Activated naive CD8-positive, alpha-beta T cell treated with anti-CD3 and anti-CD28 coated beads, Interleukin-2, amount 10 ng/mL, durations not matched to agents 7 days and 5 days (primary cell): ENCODE data around the gene BCAS4. TPM values are rescaled to one million over a fixed set of nuclear protein-coding genes. Genes with fewer than 3 reads are reported as not detected.
"Not testable (repeated sequence)": the region's sequence is repeated elsewhere in the genome, so short reads cannot be mapped to it uniquely, and the experiment has no call there.

ENCODE experiments used
- ATAC-seq: fragments of 150-1000 bp; cut with Tn5 transposase; one replicate; pipeline ENCODE4 v1.10.0; 2021; ENCODE audit warnings: low read depth, moderate library complexity
- POLR2A ChIA-PET: fragments of 350-600 bp; sonication (Branson Sonifier 250); formaldehyde crosslinking; loops from one replicate; lab custom pipeline; 2021; ENCODE audit warnings: antibody characterized with exemption; lab: Charles Lee
- DNase-seq: peaks from one replicate; pipeline ENCODE4 v3.0.0; 2021
- H3K27ac Mint-ChIP-seq: one replicate; pipeline ENCODE4 v1.8.0; 2022; ENCODE audit warnings: mild to moderate bottlenecking, mixed read lengths
- H3K27me3 Mint-ChIP-seq: one replicate; pipeline ENCODE4 v1.8.0; 2022; ENCODE audit warnings: mild to moderate bottlenecking, moderate library complexity, mixed read lengths
- H3K36me3 Mint-ChIP-seq: one replicate; pipeline ENCODE4 v1.8.0; 2021; ENCODE audit warnings: mild to moderate bottlenecking, mixed read lengths
- H3K4me1 Mint-ChIP-seq: one replicate; pipeline ENCODE4 v1.8.0; 2021; ENCODE audit warnings: mixed read lengths
- H3K4me3 Mint-ChIP-seq: one replicate; pipeline ENCODE4 v1.8.0; 2022; ENCODE audit warnings: mild to moderate bottlenecking, moderate library complexity, mixed read lengths
- H3K9me3 Mint-ChIP-seq: one replicate; pipeline ENCODE4 v1.8.0; 2021; ENCODE audit warnings: mixed read lengths
- total RNA-seq, 2 experiments: library from RNA; stranded (reverse); gene quantifications; one replicate each; pipeline ENCODE4 v1.2.3, GENCODE V29; 2021

Gene BCAS4
- total RNA-seq, 2 experiments from 2014 or later: 35.0 to 35.2 TPM

GRCh38 chr20:50876063-50876685 is 81.3 kb downstream of the BCAS4 start:
- Mint-ChIP-seq H3K27ac (no peak overlapping the region), H3K4me3 (no peak overlapping the region), H3K27me3 (no peaks in the 10 kb centered on the region), H3K9me3 (no peaks in the 10 kb centered on the region), H3K4me1 (no peaks in the 10 kb centered on the region), H3K36me3 (peaks cover 4% of the 10 kb centered on the region)
- DNase-seq (no peak), ATAC-seq (no peak)
- POLR2A ChIA-PET: interaction anchor here (0.6 kb wide), 1 partner anchor 119 kb away, joined by 3 read pairs; no protein-coding TSS in a partner anchor

GRCh38 chr20:50876816-50877215 is 82.0 kb downstream of the BCAS4 start:
- H3K4me3 Mint-ChIP-seq: no peak overlapping the region
- peaks cover 4% of the 10 kb centered on the region for H3K36me3 Mint-ChIP-seq
- DNase-seq (no peak), ATAC-seq (no peak)
- no peaks in the 10 kb centered on the region for H3K27me3 Mint-ChIP-seq
- no peaks in the 10 kb centered on the region for H3K9me3 Mint-ChIP-seq
- POLR2A ChIA-PET: no interaction called here
- no peaks in the 10 kb centered on the region for H3K4me1 Mint-ChIP-seq
- no peak overlapping the region for H3K27ac Mint-ChIP-seq

DNA sequence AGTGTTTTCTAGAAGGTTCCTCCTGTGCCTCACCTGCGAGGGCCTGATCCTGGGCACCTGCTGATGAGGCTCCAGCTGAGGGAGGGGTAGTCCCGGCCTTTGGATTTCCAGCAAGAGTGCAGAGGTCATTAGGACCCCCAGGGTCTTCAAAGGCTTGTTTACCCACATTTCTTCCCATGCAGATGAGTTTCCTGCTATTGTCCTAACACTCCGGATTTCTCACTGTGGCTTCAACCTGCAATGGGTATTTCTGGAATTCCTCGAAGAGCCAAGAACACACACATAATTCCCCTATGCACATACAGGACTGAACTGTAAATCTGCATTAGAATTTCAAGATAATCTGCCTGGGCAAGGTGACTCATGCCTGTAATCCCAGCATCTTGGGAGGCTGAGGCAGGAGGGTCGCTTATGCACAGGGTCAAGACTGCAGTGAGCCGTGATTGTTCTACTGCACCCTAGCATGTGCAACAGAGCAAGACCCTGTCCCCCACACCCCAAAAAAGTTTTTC is 82.4 kb downstream of the BCAS4 start:
- ATAC-seq (no peak), DNase-seq (no peak)
- no peak overlapping the region for H3K4me3 Mint-ChIP-seq
- H3K9me3 Mint-ChIP-seq: no peaks in the 10 kb centered on the region
- H3K4me1 Mint-ChIP-seq: no peaks in the 10 kb centered on the region
- H3K27ac Mint-ChIP-seq: no peak overlapping the region
- H3K36me3 Mint-ChIP-seq: peaks cover 5% of the 10 kb centered on the region
- no peaks in the 10 kb centered on the region for H3K27me3 Mint-ChIP-seq
- POLR2A ChIA-PET: no interaction called here

DNA sequence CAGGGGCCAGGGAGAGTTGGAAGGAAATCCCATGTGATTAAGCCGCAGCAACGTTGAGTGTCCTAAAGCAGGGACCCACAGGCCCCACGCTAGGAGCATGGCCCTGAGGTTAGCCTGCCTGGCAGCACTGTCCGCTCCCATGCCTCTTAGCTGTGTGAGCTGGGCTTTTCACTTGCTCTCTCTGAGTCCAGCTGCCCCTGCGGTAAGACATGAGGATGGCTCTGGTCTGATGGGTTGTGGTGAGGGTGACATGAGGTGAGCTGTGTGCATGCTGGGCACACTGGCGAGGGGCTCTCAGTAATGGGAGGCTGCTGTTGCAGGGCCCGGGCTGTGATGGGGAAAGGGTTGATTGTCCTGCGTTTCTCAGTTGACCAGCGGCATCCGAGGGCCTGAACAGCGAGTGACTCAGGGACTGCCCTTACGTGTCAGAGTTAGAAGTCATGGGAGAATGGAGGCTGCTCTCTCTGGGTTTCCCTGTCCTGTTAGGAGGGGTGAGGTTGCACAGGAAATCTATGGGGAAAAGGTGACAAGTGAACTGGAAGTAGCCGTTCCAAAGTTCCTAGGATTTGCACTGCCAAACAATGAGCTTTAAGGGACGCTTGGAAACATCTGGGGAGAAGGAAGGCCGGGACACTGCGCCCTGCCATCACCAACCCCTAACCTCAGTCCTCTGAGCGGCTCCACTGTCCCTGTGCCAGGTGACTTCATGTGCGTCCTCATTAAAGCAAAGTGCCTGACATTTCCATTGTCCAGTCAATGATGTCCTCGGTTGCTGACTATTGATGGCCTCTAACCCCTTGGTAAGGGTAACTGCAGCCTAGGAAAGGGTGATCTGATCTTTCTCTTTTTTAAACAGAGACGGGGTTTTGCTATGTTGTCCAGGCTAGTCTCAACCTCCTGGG is 85.0 kb downstream of the BCAS4 start:
- H3K9me3 Mint-ChIP-seq: peaks cover 2% of the 10 kb centered on the region
- POLR2A ChIA-PET: no interaction called here
- DNase-seq: no peak
- H3K27ac Mint-ChIP-seq: peak overlapping the region; percentile 4
- H3K27me3 Mint-ChIP-seq: no peaks in the 10 kb centered on the region
- ATAC-seq: no peak
- peaks cover 16% of the 10 kb centered on the region for H3K36me3 Mint-ChIP-seq
- H3K4me1 Mint-ChIP-seq: no peaks in the 10 kb centered on the region
- no peak overlapping the region for H3K4me3 Mint-ChIP-seq

DNA sequence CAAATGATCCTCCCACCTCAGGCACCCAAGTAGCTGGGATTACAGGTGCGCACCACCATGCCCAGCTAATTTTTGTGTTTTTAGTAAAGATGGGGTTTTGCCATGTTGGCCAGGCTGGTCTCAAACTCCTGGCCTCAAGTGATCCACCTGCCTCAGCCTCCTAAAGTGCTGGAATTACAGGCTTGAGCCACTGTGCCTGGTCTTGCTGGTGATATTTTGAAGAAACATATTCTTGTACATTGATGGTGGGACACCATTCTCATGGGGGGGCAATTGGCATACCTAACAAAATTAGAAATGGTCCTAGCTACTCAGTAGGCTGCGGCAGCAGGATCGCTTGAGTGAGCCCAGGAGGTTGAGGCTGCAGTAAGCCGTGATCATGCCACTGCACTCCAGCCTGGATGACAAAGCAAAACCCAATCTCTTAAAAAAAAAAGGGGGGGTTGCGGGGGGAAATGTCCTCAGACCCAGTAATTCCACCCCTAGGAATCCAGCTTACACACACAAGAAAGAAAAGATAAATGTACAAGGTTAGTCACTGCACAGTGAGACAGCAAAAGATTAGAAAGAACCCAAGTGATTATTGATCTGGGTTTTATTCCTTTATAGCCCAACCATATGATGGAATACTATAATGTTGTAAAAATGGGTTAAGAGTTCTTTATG is 87.0 kb downstream of the BCAS4 start:
- H3K4me3 Mint-ChIP-seq, ATAC-seq, H3K9me3 Mint-ChIP-seq, H3K4me1 Mint-ChIP-seq, H3K27me3 Mint-ChIP-seq, DNase-seq, H3K27ac Mint-ChIP-seq, POLR2A ChIA-PET: not testable (repeated sequence)
- peaks cover 16% of the 10 kb centered on the region for H3K36me3 Mint-ChIP-seq

GRCh38 chr20:50883856-50884255 is 89.0 kb downstream of the BCAS4 start:
- no peak overlapping the region for H3K27ac Mint-ChIP-seq

DNA sequence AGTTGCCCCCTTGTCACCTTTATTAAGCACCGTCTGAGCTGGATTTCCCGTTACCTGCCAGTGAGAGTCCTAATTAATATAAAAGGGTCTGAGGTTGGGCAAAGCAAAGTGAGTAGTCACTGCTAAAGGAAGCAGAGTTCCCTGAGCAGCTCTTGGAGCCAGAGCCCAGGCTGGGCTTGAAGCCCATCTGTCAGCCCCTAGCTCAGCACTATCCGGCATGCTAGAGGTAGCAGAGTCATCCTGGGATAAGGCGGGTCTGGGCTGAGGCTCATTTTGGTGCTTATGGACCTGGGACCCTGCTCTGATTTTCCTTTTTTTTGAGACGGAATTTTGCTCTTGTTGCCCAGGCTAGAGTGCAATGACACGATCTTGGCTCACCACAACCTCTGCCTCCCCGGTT is 90.2 kb downstream of the BCAS4 start:
- Mint-ChIP-seq H3K4me3 (no peak overlapping the region), H3K4me1 (no peaks in the 10 kb centered on the region), H3K27ac (peak overlapping the region; percentile 28), H3K36me3 (peaks cover 17% of the 10 kb centered on the region), H3K27me3 (no peaks in the 10 kb centered on the region), H3K9me3 (peaks cover 2% of the 10 kb centered on the region)
- POLR2A ChIA-PET: no interaction called here
- DNase-seq: no peak
- ATAC-seq: no peak

More at GRCh38 chr20:50883856-50884255, 89.0 kb downstream of the BCAS4 start:
- no peaks in the 10 kb centered on the region for H3K27me3 Mint-ChIP-seq
- H3K4me1 Mint-ChIP-seq: no peaks in the 10 kb centered on the region
- H3K9me3 Mint-ChIP-seq: peaks cover 2% of the 10 kb centered on the region
- POLR2A ChIA-PET: no interaction called here
- H3K36me3 Mint-ChIP-seq: peaks cover 15% of the 10 kb centered on the region
- DNase-seq: no peak
- ATAC-seq: no peak
- H3K4me3 Mint-ChIP-seq: no peak overlapping the region

- Mint-ChIP-seq H3K27me3 (no peaks in the 10 kb centered on the region), H3K9me3 (peaks cover 2% of the 10 kb centered on the region), H3K27ac (no peak overlapping the region), H3K4me3 (no peak overlapping the region), H3K36me3 (peaks cover 19% of the 10 kb centered on the region), H3K4me1 (peaks cover 2% of the 10 kb centered on the region)
- ATAC-seq: peak; percentile 19
- no peak for DNase-seq
- POLR2A ChIA-PET: interaction anchor here (0.7 kb wide), 1 partner anchor 23 kb away, joined by 5 read pairs; no protein-coding TSS in a partner anchor
These were observed 90.9 kb downstream of the BCAS4 start for GRCh38 chr20:50885781-50886180.

- Mint-ChIP-seq H3K9me3 (peaks cover 2% of the 10 kb centered on the region), H3K27ac (no peak overlapping the region), H3K4me3 (no peak overlapping the region), H3K27me3 (no peaks in the 10 kb centered on the region), H3K36me3 (peaks cover 19% of the 10 kb centered on the region), H3K4me1 (peaks cover 3% of the 10 kb centered on the region)
- ATAC-seq (no peak), DNase-seq (no peak)
- POLR2A ChIA-PET: interaction anchor here (0.7 kb wide), 1 partner anchor 22 kb away, joined by 5 read pairs; no protein-coding TSS in a partner anchor
These were observed 91.4 kb downstream of the BCAS4 start for GRCh38 chr20:50886184-50886790.

DNA sequence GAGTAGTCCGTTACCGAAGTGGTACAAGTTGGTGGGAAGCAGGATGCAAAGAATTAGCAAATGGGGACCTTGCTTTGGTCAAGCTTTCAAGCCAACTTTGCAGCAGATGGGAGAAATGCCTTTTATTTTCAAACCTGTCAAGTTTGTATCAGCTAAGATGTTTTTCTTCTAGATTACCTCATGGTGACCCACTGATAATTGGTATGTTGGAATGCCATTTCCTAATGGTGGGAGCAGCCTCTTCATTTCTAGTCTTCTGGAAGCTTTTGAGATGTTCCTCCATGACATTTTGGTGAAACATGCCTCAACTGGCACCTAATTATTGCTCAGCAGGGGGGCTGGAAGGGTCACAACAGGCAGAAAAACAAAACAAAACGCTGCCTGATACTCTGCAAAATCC is 92.7 kb downstream of the BCAS4 start:
- POLR2A ChIA-PET: no interaction called here
- Mint-ChIP-seq H3K4me1 (peaks cover 3% of the 10 kb centered on the region), H3K27me3 (no peaks in the 10 kb centered on the region)

GRCh38 chr20:50891138-50891537 is 96.3 kb downstream of the BCAS4 start:
- POLR2A ChIA-PET: no interaction called here

More for the DNA sequence above, 92.7 kb downstream of the BCAS4 start:
- peaks cover 2% of the 10 kb centered on the region for H3K9me3 Mint-ChIP-seq
- DNase-seq (no peak), ATAC-seq (no peak)
- H3K4me3 Mint-ChIP-seq: no peak overlapping the region
- H3K36me3 Mint-ChIP-seq: peaks cover 27% of the 10 kb centered on the region
- H3K27ac Mint-ChIP-seq: no peak overlapping the region

GRCh38 chr20:50892394-50892793 is 97.5 kb downstream of the BCAS4 start:
- ATAC-seq (no peak), DNase-seq (no peak)
- H3K27me3 Mint-ChIP-seq: no peaks in the 10 kb centered on the region
- no peak overlapping the region for H3K4me3 Mint-ChIP-seq
- H3K9me3 Mint-ChIP-seq: no peaks in the 10 kb centered on the region
- POLR2A ChIA-PET: interaction anchor here (1.1 to 2.1 kb wide), 2 partner anchors 37 to 98 kb away, joined by 3 to 6 read pairs; partner anchors contain the start of gene BCAS4
- H3K4me1 Mint-ChIP-seq: peaks cover 5% of the 10 kb centered on the region
- peak overlapping the region; percentile 3 for H3K27ac Mint-ChIP-seq
- H3K36me3 Mint-ChIP-seq: peaks cover 39% of the 10 kb centered on the region

More at GRCh38 chr20:50891138-50891537, 96.3 kb downstream of the BCAS4 start:
- ATAC-seq (no peak), DNase-seq (no peak)
- Mint-ChIP-seq H3K9me3 (no peaks in the 10 kb centered on the region), H3K27me3 (no peaks in the 10 kb centered on the region), H3K4me3 (no peak overlapping the region), H3K36me3 (peaks cover 37% of the 10 kb centered on the region), H3K4me1 (peaks cover 5% of the 10 kb centered on the region), H3K27ac (peak overlapping the region; percentile 2)
